Measurements from ENCODE around the gene COPS3.

Gene COPS3

DNA sequence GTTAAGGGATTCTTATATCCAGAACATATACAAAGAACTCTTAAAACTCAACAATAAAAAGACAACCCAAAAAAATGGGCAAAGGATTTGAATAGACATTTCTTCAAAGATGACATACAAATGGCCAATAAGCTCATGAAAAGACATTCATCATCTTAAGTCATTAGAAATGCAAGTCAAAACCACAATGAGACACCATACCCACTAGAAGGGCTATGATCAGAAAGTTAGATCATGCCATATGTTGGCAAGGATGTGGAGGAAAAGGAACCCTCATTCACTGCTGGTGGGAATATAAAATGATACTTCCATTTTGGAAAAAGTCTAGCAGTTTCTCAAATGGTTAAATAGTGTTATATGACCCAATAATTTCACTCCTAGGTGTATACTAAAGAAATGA, 84.3 kb downstream of the COPS3 start:
- no peak for DNase-seq (ENCODE audit: low read depth in 1 of 2, low spot score in 1 of 2)

Data from activated CD4-positive, alpha-beta T cell treated with anti-CD3 and anti-CD28 coated beads, Interleukin-2, amount 50 U/mL, for 24 hours (primary cell).